NCI-H446 (cell line): ENCODE data around the gene SYT15.
"Not testable (repeated sequence)": the region's sequence is repeated elsewhere in the genome, so short reads cannot be mapped to it uniquely, and the experiment has no call there.

Experiments used
- DNase-seq, 2 experiments: peaks; one replicate each; lab custom pipeline; 2025; lab: John Stamatoyannopoulos, UW

SYT15 gene

GRCh38 chr10:46589589-46589988, 10.7 kb downstream of the SYT15 start:
- not testable (repeated sequence) for DNase-seq

- DNase-seq, result not testable (repeated sequence)
Measured at GRCh38 chr10:46591053-46591452, 12.1 kb downstream of the SYT15 start.

- not testable (repeated sequence) for DNase-seq
Measured at GRCh38 chr10:46593307-46593706, 14.4 kb downstream of the SYT15 start.

GRCh38 chr10:46594453-46595063, 15.6 kb downstream of the SYT15 start:
- DNase-seq, result not testable (repeated sequence)

GRCh38 chr10:46596570-46596969, 17.6 kb downstream of the SYT15 start:
- not testable (repeated sequence) for DNase-seq

- DNase-seq, result not testable (repeated sequence)
Measured at GRCh38 chr10:46597616-46598246, 18.8 kb downstream of the SYT15 start.

- DNase-seq, result not testable (repeated sequence)
Measured at GRCh38 chr10:46600516-46600915, 21.6 kb downstream of the SYT15 start.

GRCh38 chr10:46615540-46615939, 36.6 kb downstream of the SYT15 start:
- not testable (repeated sequence) for DNase-seq

- not testable (repeated sequence) for DNase-seq
Measured at GRCh38 chr10:46616227-46616626, 37.3 kb downstream of the SYT15 start.

GRCh38 chr10:46617134-46617533, 38.2 kb downstream of the SYT15 start:
- not testable (repeated sequence) for DNase-seq

GRCh38 chr10:46617913-46618312, 39.0 kb downstream of the SYT15 start:
- not testable (repeated sequence) for DNase-seq

- DNase-seq, result not testable (repeated sequence)
Measured at GRCh38 chr10:46623899-46624654, 45.1 kb downstream of the SYT15 start.

- DNase-seq, result not testable (repeated sequence)
Measured at GRCh38 chr10:46629805-46630204, 50.9 kb downstream of the SYT15 start.

GRCh38 chr10:46630816-46631215, 51.9 kb downstream of the SYT15 start:
- DNase-seq, result not testable (repeated sequence)

- DNase-seq, result not testable (repeated sequence)
Measured at GRCh38 chr10:46631683-46632082, 52.8 kb downstream of the SYT15 start.

- not testable (repeated sequence) for DNase-seq
Measured at GRCh38 chr10:46634698-46635097, 55.8 kb downstream of the SYT15 start.

- DNase-seq, result not testable (repeated sequence)
Measured at GRCh38 chr10:46635364-46635959, 56.5 kb downstream of the SYT15 start.

- not testable (repeated sequence) for DNase-seq
Measured at GRCh38 chr10:46640005-46640404, 61.1 kb downstream of the SYT15 start.
